ENCODE data around the gene ABCA2.
"Not testable (repeated sequence)": the region's sequence is repeated elsewhere in the genome, so short reads cannot be mapped to it uniquely, and the experiment has no call there.

Gene ABCA2

DNA sequence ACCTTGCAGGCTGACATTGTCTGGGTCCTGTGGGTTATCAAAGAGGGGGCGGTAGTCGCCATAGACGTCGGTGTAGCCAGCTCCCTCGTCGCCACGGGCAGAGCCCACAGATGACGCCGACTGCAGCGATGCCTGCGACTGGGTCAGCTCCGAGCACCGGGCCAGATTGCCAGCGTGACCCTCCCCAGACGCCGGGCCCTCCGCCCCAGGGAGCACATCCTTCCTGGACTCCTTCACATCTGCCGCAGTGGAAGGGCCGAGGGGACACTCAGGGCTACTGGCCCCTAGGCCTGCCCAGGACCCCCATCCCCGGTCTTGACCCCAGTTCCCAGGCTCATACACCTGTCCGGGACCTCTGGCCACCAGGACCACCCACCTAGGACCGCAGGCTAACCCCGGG lies 13.9 kb downstream of the ABCA2 start:
- DNase-seq (ENCODE audit: low spot score): no peak

DNA sequence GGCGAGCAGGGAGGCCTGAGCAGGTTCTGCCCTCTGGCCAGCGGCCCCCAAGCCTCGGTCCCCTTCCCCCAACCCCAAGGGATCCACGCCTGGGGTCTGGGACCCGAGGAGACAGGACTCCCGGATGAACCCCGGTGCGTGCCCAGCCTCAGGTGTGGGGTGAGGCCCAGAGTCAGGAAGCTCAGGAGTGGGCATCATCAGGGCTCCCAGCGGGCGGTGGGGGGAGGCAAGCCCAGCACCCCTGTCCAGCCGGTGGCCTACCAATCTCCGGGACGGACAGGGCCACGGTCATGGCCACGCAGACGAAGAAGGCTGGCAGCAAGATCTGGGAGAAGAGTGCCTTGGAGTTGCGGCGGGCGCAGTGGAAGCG lies 14.5 kb downstream of the ABCA2 start:
- no peak for DNase-seq (ENCODE audit: low spot score)

DNA sequence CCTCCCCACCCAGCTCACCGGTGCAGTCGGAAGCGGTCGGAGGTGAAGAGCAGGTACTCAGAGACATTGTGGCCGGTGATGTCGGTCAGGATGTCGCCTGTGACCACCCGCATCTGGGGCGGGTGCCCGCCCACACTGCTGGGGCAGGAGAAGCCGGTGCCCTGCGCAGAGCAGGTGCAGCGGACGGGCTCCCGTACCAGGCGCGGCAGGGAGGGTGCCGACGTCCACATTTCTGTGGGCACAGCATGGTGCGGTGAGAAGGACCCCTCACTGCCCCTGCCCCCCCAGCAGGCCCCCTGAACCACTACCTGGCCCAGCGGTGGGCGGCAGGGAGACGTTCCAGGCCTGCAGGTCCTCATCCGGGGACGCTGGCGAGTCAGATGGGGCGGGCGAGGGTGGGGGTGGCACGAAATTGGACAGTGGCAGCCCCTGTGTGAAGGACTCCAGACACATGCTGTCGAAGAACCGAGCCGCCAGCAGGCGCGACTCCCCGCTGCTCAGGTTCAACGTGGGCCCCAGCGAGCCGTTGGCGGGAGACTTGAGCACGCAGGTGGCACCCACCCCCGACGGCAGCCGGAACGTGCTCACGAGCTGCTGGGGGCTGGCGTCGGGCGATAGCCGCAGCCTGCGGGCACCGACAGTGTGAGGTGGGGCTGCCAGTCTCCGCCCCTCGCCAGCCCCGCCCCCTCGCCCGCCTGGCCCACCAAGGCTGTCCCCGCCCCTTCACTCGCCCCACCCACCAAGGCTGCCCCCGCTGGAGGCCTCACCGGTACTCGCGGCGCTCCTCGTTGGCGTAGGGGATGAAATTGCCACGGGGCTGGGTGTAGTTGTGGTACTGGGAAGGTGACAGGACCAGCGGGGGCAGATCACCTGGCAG lies 15.1 kb downstream of the ABCA2 start:
- DNase-seq (ENCODE audit: low spot score): no peak

DNA sequence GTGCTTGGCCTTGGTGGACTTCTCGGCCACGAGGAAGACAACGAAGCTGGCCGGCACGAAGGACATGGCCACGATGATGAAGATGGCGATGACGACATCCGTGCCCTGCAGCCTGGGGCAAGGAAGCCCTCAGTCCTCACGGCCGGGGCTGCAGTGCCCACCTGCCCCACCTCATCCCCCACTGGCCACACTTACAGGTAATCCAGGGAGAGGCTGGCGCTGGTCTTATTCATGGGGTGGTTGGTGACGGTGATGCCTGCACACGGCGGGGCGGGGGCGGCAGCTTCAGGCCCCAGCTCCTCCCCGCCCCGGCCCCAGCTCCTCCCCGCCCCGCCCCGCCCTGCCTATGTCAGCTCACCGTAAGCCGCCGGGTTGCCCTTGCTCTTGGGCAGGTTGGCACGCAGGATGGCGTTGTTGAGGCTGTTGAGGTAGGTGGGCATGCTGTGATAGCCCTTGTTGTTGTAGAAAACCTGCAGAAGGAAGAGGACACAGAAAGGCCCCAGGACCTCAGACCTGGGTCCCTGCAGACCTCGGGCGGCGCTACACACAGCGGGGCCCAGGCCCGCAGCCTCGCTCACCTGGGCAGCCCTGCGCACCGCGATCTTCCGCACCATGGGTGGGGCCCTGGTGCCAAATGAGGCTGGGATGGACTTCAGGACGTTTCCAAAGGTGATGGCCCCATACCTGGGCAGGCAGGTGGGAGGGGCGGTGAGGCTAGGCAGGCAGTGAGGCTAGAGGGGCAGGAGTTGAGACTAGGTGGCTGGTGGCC lies 15.9 kb downstream of the ABCA2 start:
- no peak for DNase-seq (ENCODE audit: low spot score)

DNA sequence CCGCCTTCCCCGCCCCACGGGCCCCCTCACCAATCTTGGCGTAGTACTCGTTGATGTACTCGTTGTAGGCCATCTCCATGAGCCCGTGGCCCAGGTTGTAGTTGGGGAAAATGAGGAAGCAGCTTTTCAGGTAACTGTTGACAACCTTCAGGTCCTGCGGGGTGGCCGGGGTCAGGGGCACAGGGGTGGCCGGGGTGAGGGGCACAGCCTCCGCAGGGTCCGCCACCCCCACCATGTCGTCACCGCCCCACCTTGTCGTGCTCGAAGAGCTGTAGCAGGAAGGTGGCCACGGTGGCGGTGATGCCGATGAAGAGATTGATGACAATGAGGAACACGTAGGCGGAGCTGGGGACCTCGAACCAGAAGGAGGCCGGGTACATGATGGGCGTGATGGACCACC lies 16.9 kb downstream of the ABCA2 start:
- DNase-seq (ENCODE audit: low spot score): no peak

DNA sequence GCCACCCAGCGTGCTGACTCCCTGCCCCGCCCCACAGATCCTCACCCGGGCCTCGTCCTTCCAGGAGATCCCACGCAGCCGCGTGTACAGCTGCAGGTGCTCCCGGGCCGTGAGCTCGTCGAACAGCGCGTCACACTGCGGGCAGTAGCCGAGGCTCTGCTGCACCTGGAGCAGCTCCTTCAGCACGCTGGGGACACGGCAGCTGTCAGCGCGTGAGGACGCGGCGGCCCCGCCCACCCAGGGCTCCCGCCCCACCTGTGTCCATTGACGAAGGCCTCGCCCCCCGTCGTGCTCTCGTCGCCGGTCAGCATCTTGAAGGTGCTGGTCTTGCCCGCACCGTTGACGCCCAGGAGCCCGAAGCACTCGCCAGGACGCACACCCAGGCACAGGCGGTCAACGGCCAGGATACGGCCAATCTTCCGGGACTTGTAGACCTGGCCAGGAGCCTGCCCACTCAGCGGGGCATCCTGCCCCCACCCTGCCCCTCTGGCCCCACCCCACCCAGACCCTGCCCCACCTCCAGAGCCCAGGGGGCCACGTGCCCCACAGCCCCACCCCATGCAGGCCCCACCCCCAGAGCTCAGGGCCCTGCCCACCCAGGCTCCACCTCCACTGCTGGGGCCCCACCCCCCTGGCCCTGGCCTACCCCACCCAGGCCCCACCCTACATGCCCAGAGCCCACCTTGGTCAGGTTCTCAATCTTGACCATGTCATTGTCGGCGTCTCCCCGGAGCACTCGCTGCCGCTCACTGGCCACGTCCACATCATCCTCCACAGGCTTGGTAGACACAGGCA lies 17.9 kb downstream of the ABCA2 start:
- DNase-seq (ENCODE audit: low spot score): no peak

DNA sequence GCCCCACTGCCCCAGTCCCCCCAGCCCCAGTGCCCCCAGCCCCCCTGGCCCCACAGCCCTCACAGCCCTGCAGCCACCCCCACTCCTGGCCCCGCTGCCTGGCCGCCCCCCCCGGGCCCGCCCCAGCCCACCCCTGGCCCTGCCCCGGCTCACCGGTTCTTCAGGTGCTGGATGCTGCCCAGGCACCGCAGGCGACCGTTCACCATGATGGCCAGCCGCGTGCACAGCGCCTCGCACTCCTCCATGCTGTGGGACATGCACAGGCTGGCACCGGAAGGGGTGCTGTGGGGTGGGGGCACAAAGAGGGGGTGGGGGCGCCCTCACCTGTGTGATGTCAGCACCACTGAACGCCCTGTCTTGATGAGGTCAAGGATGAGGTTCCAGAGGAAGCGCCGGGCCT lies 18.8 kb downstream of the ABCA2 start:
- DNase-seq (ENCODE audit: low spot score): no peak

DNA sequence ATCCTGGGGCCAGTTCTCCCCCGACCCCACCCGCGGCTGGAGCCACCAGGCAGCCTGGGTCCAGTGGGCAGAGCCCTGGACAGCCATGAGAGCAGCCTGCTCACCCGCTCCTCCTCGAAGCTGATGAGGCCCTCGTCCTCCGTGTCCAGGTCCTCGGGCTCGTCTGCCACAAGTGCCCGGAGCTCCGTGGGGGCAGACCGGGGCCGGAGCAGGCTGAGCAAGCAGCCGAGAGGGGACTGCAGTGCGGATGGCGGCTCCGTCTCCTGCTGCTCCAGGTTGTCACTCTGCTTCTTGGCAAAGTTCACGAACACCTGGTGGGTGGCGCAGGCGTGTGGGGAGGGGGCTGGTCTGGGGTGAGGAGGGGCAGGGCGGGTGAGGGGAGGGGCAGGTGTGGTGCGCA lies 19.7 kb downstream of the ABCA2 start:
- no peak for DNase-seq (ENCODE audit: low spot score)

DNA sequence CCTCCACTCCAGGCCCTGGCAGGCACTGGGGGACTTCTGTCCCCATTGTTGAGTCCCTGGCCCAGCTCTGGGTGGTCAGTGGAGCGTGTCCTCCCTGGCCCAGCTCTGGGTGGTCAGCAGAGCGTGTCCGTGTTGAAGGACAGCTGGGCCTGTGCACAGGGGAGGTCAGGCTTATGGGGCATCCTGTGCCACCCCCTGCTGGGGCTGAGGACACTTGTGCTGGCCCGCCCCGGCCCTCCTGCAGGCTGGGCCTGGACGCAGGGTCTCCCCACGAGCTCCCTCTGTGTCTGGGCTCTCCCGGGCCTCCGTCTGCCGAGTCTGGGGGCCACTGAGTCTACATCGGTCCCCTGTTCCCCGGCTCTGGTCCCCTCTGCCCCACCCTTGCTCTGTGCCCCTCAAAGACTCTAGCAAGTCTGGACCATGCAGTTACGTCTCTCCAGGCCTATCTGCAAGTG lies 20.2 kb downstream of the ABCA2 start:
- DNase-seq (ENCODE audit: low spot score): no peak

DNA sequence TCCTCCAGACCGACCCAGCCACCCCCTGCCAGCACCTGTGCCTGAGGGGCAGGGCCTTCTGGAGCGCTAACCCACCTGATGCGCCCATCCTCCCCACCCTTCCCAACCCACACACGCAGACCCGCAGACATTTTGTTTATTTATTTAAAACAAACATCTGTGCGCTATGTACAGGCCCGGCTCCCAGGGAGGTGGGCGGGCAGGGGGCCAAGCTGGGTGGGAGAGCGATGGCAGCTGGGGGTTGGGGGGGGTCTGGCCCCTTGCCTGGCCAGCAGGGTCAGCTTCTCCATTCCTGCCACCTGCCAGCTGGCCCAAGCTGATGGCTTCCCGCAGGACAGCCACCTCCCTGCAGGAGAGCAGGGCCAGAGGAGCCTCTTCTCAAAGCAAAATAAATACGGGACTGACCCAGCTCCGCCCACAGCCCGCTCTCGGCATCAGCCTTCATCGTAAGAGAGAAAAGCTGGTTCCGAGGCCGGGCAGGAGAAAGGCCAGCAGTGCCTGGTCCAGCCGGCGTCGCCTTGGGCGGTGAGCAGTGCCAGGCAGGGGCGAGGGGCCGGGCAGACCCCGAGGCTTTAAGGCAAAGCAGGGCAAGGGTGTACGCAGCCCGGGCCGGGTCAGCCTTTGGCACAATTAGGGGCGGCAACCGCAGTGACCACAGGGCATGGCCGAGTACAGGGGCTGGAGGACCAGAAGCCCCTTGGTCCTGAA lies 20.8 kb downstream of the ABCA2 start:
- no peak for DNase-seq (ENCODE audit: low spot score)

DNA sequence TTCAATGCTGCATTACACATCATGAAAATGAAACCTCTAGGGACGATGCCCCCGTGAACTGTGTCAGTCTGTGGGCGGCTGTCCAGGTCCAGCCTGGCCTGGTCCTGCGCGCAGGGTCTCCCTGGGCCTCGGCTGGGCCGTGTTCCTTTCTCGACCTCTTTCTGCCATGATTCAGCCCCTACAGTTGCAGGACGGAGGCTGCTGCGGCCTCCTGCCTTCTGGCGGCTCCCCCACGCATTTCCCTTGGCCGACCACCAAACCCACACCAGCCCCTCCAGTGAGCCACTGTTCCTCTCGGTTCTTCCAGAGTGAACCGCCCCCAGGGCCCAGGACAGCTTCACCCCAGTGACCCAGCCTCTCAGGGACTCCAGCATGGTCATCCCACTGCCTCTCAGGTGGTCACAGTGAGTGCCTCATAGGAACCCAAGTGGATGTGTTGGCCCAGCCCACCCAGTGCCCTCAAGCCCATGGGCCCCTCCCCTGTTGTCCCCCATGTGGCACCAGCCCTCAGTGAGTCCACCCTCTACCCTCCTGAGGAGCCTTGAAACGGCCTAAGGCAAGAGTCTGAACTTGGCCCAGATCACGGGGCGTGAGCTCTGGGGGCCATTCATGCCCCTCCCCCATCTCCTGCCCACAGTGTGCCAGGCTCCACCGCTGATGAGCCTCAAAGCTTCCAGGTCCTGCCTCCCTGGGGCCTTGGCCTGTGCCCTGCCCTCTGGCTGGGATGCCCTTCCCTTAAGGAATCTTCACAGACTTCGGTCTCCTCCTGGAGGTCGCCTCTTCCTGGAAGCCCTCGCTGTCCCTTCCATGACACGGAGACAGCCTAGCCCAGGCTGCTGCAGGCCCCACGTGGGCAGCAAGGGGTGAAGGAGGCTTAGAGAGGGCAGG lies 21.7 kb downstream of the ABCA2 start:
- no peak for DNase-seq (ENCODE audit: low spot score)

DNA sequence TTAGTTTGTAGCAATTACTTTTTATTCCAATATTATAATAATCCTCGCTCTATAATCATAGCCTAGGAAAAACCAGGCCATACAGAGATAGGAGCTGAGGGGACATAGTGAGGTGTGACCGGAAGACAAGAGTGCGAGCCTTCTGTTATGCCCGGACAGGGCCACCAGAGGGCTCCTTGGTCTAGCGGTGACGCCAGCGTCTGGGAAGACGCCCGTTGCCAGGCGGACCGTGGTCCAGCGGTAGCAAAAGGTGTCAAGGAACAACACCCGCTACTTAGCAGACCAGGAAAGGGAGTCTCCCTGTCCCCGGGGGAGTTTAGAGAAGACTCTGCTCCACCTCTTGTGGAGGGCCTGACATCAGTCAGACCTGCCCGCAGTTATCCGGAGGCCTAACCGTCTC lies 23.8 kb downstream of the ABCA2 start:
- DNase-seq (ENCODE audit: low spot score): not testable (repeated sequence)

DNA sequence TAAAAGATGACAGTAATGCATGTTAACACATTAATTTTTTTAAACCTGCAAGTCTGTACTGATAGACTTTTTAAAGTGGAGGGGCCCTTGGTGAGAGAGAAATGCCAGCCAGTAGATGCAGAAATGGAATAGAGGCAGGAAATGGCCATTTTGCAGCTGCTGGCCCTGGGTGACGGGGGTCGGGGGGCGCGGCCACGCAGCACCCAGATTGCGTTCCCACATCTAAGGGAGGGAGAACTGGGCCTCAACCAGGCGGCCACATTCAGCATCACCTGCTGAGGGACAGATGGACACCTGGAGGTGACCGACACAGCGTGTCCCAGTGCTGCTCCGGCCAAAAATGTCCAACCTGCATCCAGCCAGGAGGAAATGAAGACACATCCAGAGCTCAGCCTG lies 25.4 kb downstream of the ABCA2 start:
- DNase-seq (ENCODE audit: low spot score): no peak

DNA sequence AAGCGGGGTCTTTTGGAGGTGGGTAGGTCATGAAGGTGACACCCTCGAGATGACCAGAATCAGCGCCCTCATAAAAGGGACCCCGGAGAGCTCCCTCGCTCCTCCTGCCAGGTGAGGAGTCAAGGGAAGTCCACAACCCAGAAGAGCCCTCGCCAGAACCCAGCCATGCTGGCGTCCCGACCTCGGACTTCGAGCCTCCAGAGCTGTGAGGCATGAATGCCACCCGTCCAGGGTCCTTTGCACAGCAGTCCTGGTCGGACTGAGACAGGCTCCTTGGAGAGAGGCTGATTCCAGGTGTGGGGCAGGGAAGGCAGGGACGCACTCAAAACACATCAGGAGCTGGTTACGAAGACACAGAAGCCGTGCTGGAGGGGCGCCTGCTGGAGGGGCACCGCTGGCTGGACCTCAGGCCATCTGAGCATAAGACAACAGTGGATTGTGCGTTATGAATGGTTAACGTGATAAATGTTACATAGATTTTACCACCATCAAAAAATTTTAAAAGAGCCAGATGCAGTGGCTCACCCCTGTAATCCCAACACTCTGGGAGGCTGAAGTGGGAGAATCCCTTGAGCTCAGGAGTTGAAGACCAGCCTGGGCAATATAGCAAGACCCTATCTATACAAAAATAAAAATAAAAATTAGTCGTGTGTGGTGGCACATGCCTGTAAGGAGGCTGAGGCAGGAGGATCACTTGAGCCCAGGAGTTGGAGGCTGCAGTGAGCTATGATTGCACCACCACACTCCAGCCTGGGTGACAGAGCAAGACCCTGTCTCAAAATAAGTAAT lies 26.0 kb downstream of the ABCA2 start:
- no peak for DNase-seq (ENCODE audit: low spot score)

DNA sequence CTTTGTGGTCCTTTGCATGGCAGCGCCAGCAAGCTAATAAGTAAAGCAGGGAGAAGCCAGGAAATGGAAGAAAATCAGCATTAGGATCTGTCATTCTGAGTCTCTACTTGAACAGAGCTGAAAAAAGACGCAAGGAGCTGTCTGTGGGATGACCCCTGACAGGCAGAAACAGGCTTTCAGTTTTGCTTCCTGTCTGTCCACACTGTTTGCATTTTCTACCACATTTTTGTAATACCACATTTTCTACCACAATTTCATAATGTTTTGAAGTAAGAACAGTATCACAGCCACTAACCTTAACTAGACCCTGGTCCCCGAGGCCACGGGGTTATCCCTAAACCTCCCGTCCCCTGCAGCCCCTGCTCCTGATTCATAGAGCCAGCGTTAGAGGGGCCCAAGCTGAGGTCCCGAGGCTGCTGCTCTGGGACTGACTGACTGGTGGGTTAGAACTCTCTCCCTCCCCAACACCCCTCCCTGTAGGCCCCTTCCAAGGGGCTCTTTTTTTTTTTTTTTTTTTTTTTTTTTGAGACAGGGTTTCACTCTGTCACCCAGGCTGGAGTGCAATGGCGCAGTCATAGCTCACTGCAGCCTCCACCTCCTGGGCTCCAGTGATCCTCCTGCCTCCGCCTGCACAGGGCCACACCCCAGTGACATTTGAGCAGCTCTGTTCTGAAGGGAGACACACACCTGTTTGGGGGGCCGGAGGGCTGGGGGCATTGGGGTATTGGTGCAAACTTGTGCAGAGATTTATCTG lies 27.7 kb downstream of the ABCA2 start:
- peak; percentile 54 for DNase-seq (ENCODE audit: low spot score)

DNA sequence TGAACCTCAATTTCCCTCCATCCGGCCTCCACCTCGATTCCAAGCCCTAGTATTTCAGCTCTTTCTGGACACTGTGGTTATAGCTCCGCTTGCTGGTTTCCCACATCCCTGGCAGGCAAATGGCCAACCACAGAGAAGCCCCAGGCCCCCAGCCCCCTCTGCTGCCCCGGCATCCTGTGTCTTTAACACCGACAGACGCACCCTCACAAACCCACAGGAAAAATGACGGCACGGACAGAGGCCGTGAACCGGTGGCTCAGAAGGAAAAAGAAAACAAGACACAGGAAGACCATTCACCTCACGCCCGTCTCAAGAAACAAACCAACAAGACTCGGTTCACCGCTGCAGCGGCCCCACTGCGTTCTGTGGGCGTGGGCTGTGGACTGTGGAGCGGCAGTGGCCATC lies 30.2 kb downstream of the ABCA2 start:
- DNase-seq (ENCODE audit: low spot score): no peak

DNA sequence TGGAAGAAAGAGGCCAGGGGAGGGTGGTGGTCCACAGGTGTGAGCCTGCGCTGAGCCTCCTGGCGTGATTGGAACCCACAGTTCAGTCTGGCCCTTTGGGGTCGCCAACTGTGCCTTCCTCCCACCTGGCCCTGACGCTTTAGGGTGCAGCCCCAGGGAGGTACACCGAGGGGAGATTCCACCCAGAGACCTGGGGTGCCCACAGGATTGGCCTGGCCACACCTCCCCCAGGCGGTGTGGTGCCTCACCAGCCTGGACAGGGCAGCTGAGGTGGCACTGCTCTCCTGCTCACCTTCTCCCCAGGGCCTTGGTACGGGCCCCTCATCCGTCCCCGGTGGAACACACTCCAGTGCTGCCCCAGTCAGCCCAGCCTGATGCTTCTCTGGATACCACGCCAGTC lies 30.7 kb downstream of the ABCA2 start:
- no peak for DNase-seq (ENCODE audit: low spot score)

DNA sequence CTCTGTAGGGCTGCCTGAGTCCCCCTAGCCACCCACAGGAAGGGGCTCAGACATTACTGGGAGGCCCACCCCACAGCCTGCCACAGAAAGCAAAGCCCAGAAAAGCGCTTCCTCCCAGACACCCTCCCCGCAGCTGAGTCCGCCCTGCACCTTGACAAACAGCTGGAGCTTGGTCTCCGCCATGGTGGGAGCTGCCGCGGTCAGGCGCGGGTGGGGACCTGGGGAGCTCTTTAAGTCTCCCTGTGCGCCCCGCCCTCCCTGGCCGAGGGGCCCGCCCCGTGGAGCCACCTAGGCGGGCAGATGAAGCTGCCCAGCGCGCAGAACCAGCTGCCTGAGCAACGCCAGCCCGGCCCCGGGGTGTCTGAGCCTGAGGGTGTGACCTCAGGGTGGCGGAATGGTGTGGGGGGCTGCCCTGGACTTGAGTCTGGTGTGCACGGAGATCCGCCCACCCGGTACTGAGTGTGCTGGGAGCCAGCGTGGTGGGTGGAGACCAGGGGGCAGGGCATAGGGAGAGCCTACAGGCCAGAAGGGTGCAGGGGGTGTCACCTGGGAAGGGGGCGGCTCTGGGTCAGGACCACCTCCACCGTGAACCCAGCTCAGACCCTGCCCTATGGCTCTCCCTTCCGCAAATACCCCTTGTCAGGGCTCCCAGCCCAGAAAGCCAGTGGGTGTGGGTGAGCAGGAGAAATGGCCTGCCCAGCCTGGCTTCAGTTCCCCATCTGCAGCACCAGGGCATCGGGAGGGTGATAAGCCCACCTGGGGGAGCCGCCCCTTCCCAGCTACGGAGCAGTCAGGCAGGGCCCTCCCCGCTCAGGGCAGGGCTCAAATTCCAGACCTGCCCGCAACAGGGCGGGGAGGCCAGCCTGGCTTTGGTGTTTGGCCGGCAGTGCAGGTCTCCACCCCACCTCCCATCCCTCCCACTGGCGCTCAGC lies 31.4 kb downstream of the ABCA2 start, which contains the start of gene CLIC3:
TSS of gene CLIC3 (minus strand) at position 208 of the 932 bp plus-strand sequence. CDS start at position 183, 25 bp downstream.
- no peak for DNase-seq (ENCODE audit: low spot score)
